ENCODE results near the gene GSDMA.

Gene GSDMA

GRCh38 chr17:39963829-39964228 is 1.0 kb downstream of the GSDMA start:
- peak; percentile 64 for DNase-seq

GRCh38 chr17:39965017-39965699 is 2.4 kb downstream of the GSDMA start:
- DNase-seq = no peak

- no peak for DNase-seq
Observed at GRCh38 chr17:39966771-39967170, 4.0 kb downstream of the GSDMA start.

- no peak for DNase-seq
Observed at GRCh38 chr17:39968761-39969160, 6.0 kb downstream of the GSDMA start.

- no peak for DNase-seq
Observed at GRCh38 chr17:39969375-39969774, 6.6 kb downstream of the GSDMA start.

- no peak for DNase-seq
Observed at GRCh38 chr17:39970157-39970692, 7.4 kb downstream of the GSDMA start.

- DNase-seq = no peak
Observed at GRCh38 chr17:39971076-39971603, 8.3 kb downstream of the GSDMA start.

GRCh38 chr17:39972271-39972670 is 9.5 kb downstream of the GSDMA start:
- DNase-seq = no peak

GRCh38 chr17:39973496-39973895 is 10.7 kb downstream of the GSDMA start:
- DNase-seq = no peak

- DNase-seq = no peak
Observed at GRCh38 chr17:39974433-39974832, 11.6 kb downstream of the GSDMA start.

GRCh38 chr17:39975801-39976200 is 13.0 kb downstream of the GSDMA start:
- no peak for DNase-seq

GRCh38 chr17:39979016-39979670 is 16.3 kb downstream of the GSDMA start:
- no peak for DNase-seq

GRCh38 chr17:39979893-39980350 is 17.1 kb downstream of the GSDMA start:
- peak; percentile 37 for DNase-seq

GRCh38 chr17:39980351-39981206 is 17.8 kb downstream of the GSDMA start, which contains the start of gene PSMD3:
TSS of gene PSMD3 (plus strand) at chr17:39980807. CDS start at chr17:39980971, 164 bp downstream.
- DNase-seq = peak; percentile 98

GRCh38 chr17:39981207-39981741 is 18.5 kb downstream of the GSDMA start:
- DNase-seq = no peak

GRCh38 chr17:39981766-39982375 is 19.1 kb downstream of the GSDMA start:
- DNase-seq = no peak

- DNase-seq = no peak
Observed at GRCh38 chr17:39988206-39988810, 25.5 kb downstream of the GSDMA start.

GRCh38 chr17:39994448-39994847 is 31.6 kb downstream of the GSDMA start:
- no peak for DNase-seq

- DNase-seq = no peak
Observed at GRCh38 chr17:39995438-39995837, 32.6 kb downstream of the GSDMA start.

GRCh38 chr17:39996162-39996561 is 33.4 kb downstream of the GSDMA start:
- no peak for DNase-seq

GRCh38 chr17:39996800-39997199 is 34.0 kb downstream of the GSDMA start:
- DNase-seq = no peak

- DNase-seq = no peak
Observed at GRCh38 chr17:39997543-39997942, 34.7 kb downstream of the GSDMA start.

Measured in CD4-positive, alpha-beta T cell treated with Interleukin-17A for 4 hours (primary cell).